ENCODE data around the gene SUDS3.

DNA sequence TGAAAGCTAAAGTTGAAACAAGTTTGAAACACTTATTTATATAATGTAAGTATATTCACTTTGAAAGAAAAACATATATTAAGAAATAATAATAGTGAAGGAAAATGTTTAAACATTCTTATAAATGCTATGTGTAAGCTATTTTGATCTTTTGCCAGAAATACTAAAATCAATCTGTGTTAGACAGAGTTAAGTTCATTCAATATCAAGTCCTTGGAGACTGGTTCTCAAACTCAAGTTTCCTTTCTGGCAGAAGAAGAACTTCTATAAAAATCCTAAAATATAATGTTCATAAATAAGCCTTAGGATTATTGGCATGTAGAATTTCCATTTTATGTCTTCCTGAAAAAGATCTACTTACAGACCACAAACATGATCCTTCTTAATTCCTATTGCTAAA is 49.0 kb upstream of the SUDS3 start:
- TF ChIP-seq MAX (IDR thresholded peaks at IDR 0.05), result no peak
- TF ChIP-seq EGR1 (IDR thresholded peaks at IDR 0.05; ENCODE audit: low read depth in 2 of 2), result no peak
- TF ChIP-seq CTCF (IDR thresholded peaks at IDR 0.05; ENCODE audit: low read depth, low read length, missing input control), result no peak
- no peak for TF ChIP-seq GABPA (IDR thresholded peaks at IDR 0.05 in 1 of 2, conservative IDR thresholded peaks at IDR 0.05 in 1 of 2)
